ENCODE results near the gene CYFIP1. TPM values are rescaled to one million over a fixed set of nuclear protein-coding genes. Genes with fewer than 3 reads are reported as not detected.

Gene CYFIP1
- total and polyA plus RNA-seq, 2 of the 13 experiments (the other 11 are each of a cell fraction or from before 2014, with no cell fraction given) = 38.1 to 58.3 TPM

DNA sequence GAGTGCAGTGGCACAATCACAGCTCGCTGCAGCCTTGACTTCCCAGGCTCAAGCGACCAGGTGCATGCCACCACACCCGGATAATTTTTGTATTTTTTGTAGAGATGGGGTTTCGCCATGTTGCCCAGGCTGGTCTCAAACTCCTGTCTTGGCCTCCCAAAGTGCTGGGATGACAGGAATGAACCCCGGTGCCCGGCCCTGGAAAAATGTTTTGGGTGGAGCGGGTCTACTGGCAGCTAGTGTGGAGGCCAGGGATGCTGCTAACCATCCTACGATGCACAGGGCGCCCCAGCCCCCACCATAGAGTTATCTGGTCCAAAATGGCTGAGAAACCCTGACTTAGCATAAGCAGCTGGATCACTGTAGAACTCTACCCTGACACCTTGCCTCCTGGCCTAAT, 106.3 kb downstream of the CYFIP1 start:
- no peak for FAIRE-seq
- ChIA-PET POLR2A (no interaction called here), CTCF (ENCODE audit: low intra/inter-chr PET ratio, low total read pairs) (no interaction called here)
- 96% methylated on average over 7 of the region's 9 CpGs for WGBS (ENCODE audit: low lambda C conversion rate)
- intact Hi-C loops (cut with micrococcal nuclease; ENCODE audit: unreplicated experiment) = no loop called here
- BruUV-seq (replicated peaks) = no TSS peak
- no peak for ATAC-seq
- DNase-seq (ENCODE audit: low spot score) = no peak
- H3K4me3 ChIP-seq (replicated peaks in 1 of 3; ENCODE audit: insufficient read depth in 1 of 3, low read depth in 2 of 3, low read length in 3 of 3) = no peak overlapping the region
- H3K9me3 ChIP-seq (ENCODE audit: low read length) = no peaks in the 10 kb centered on the region
- no peaks in the 10 kb centered on the region for H3K79me2 ChIP-seq (ENCODE audit: insufficient read depth, low read length)
- in situ Hi-C loops (cut with HindIII; ENCODE audit: extremely low pct_ligation_motif_present, low pct_unique_long_range_greater_than_20kb) = no loop called here
- H3K4me1 ChIP-seq (ENCODE audit: insufficient read depth, low read length) = no peaks in the 10 kb centered on the region
- H3K36me3 ChIP-seq (replicated peaks in 1 of 2; ENCODE audit: control insufficient read depth in 1 of 2, insufficient read depth in 2 of 2, low read length in 2 of 2) = peaks cover 31 to 56% of the 10 kb centered on the region in 2 experiments; a peak in 4 of 5 replicates
- H3K27me3 ChIP-seq (ENCODE audit: control insufficient read depth in 1 of 2, insufficient read depth in 2 of 2, low read length in 2 of 2) = no peaks in the 10 kb centered on the region
- H3K9ac ChIP-seq (ENCODE audit: insufficient read depth, low read depth, low read length) = no peak overlapping the region
- no peak overlapping the region for H2AFZ ChIP-seq (ENCODE audit: low read length)
- no peak for TF ChIP-seq ARHGAP35 (CRISPR knock-in tag; IDR thresholded peaks at IDR 0.05; ENCODE audit: borderline replicate concordance)
- TF ChIP-seq ZMYM2 (CRISPR knock-in tag; IDR thresholded peaks at IDR 0.05) = no peak
- no peak for TF ChIP-seq ISL2 (CRISPR knock-in tag; IDR thresholded peaks at IDR 0.05)
- TF ChIP-seq NFYC (CRISPR knock-in tag; IDR thresholded peaks at IDR 0.05) = no peak
- no peak overlapping the region for H3K27ac ChIP-seq (ENCODE audit: extremely low read length, insufficient read depth, low read length)
- no peak overlapping the region for H3K4me2 ChIP-seq (ENCODE audit: low read depth, low read length)
- no peaks in the 10 kb centered on the region for H4K20me1 ChIP-seq (ENCODE audit: insufficient read depth, low read length)

DNA sequence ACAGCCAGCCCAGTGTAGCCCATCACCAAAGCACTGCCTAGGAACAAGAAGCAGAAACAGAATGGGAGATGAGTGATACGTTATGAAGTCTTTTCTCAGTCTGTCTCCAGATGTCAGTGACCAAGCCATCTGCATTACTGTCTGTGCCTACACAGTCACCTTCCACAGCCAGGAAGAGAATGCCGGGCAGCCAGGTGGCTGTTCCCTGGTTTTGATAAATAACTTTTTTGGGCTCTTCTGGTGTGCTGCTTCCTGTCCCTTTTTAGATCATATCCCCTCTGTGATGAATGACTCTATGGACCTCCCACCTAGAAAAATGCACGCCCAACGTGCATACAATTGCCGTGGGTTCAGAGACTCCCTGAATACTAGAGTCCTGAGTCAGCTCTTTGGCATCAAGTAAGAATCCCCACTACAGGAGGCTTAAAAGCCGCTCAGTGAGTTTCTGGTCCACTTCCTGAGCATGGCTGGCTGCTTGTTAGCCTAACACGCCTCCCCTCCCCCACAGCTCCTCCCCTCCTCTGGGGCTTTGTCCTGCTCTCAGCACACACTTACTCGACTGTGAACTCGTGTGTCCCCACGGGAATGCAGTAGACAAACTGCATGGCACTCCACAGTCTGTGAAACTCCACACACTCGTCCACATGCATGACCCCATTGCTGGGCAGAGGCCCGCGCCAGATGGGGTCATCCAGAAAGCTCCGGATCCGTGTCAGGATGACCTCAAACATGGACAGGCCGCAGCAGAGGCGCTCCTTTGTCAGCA, 107.0 kb downstream of the CYFIP1 start:
- WGBS (ENCODE audit: low lambda C conversion rate) = 96% methylated on average over 17 of the region's 17 CpGs
- H3K4me1 ChIP-seq (ENCODE audit: insufficient read depth, low read length) = no peaks in the 10 kb centered on the region
- no peaks in the 10 kb centered on the region for H3K27me3 ChIP-seq (ENCODE audit: control insufficient read depth in 1 of 2, insufficient read depth in 2 of 2, low read length in 2 of 2)
- H3K79me2 ChIP-seq (ENCODE audit: insufficient read depth, low read length) = no peaks in the 10 kb centered on the region
- intact Hi-C loops (cut with micrococcal nuclease; ENCODE audit: unreplicated experiment) = no loop called here
- in situ Hi-C loops (cut with HindIII; ENCODE audit: extremely low pct_ligation_motif_present, low pct_unique_long_range_greater_than_20kb) = no loop called here
- TF ChIP-seq SOX6 (IDR thresholded peaks at IDR 0.05) (no peak), SOX6 (CRISPR knock-in tag; IDR thresholded peaks at IDR 0.05) (no peak), MAFF (IDR thresholded peaks at IDR 0.05; ENCODE audit: low read depth, low read length) (peak; percentile 12; the same call in 1 of the 2 replicates), MAFK (conservative IDR thresholded peaks at IDR 0.05 in 1 of 2, IDR thresholded peaks at IDR 0.05 in 1 of 2; ENCODE audit: low read length in 2 of 2) (peak in 1 of 2 experiments; percentile 63; a peak in 3 of 4 replicates)
- no peak overlapping the region for H2AFZ ChIP-seq (ENCODE audit: low read length)
- H3K36me3 ChIP-seq (replicated peaks in 1 of 2; ENCODE audit: control insufficient read depth in 1 of 2, insufficient read depth in 2 of 2, low read length in 2 of 2) = peaks cover 31 to 60% of the 10 kb centered on the region in 2 experiments; a peak in 4 of 5 replicates
- H3K9me3 ChIP-seq (ENCODE audit: low read length) = no peaks in the 10 kb centered on the region
- BruUV-seq (replicated peaks) = no TSS peak
- CTCF ChIA-PET (ENCODE audit: low intra/inter-chr PET ratio, low total read pairs) = no interaction called here
- DNase-seq (ENCODE audit: low spot score) = no peak
- H3K4me3 ChIP-seq (replicated peaks in 1 of 3; ENCODE audit: insufficient read depth in 1 of 3, low read depth in 2 of 3, low read length in 3 of 3) = no peak overlapping the region
- no peak; the same call in 2 of the 3 replicates for ATAC-seq
- no peak for FAIRE-seq
- H3K4me2 ChIP-seq (ENCODE audit: low read depth, low read length) = no peak overlapping the region
- no peaks in the 10 kb centered on the region for H4K20me1 ChIP-seq (ENCODE audit: insufficient read depth, low read length)
- no peak overlapping the region for H3K9ac ChIP-seq (ENCODE audit: insufficient read depth, low read depth, low read length)
- POLR2A ChIA-PET = no interaction called here
- no peak overlapping the region for H3K27ac ChIP-seq (ENCODE audit: extremely low read length, insufficient read depth, low read length)
